Keratinocyte (primary cell): Measurements from ENCODE around the gene GPSM1. TPM values are rescaled to one million over a fixed set of nuclear protein-coding genes. Genes with fewer than 3 reads are reported as not detected.

Experiments
- DNase-seq: peaks from one replicate; pipeline ENCODE4 v3.0.0-alpha.2; 2011; ENCODE audit warnings: low read depth, missing footprints, low spot score
- FAIRE-seq: peaks from 2 replicates; lab custom pipeline; 2011; peaks lifted over from hg19 to GRCh38; lab: Jason Lieb, UNC
- H2AFZ ChIP-seq: 2 replicates; pipeline ENCODE4 v1.6.0; 2012; ENCODE audit warnings: low read length, control low read depth, inconsistent platforms; ENCODE audit not compliant: control insufficient read depth
- H3K27ac ChIP-seq: 2 replicates; pipeline ENCODE4 v1.5.1; 2011; ENCODE audit warnings: low read length; ENCODE audit not compliant: control insufficient read depth, insufficient read depth
- H3K27me3 ChIP-seq: 3 replicates; pipeline ENCODE4 v1.6.0; 2011; ENCODE audit warnings: low read length; ENCODE audit not compliant: control insufficient read depth, insufficient read depth; ENCODE audit errors: extremely low read depth
- H3K36me3 ChIP-seq, 2 experiments: 2 replicates in 1 of 2; 3 replicates in 1 of 2; pipeline ENCODE4 v1.5.1; 2011; ENCODE audit warnings: low read length in 2 of 2, mild to moderate bottlenecking in 1 of 2; ENCODE audit not compliant: control insufficient read depth in 2 of 2, insufficient read depth in 2 of 2; ENCODE audit errors: extremely low read depth in 1 of 2
- H3K4me1 ChIP-seq: 3 replicates; pipeline ENCODE4 v1.5.1; 2011; ENCODE audit warnings: low read length; ENCODE audit not compliant: control insufficient read depth, insufficient read depth; ENCODE audit errors: extremely low read depth
- H3K4me2 ChIP-seq: 3 replicates; pipeline ENCODE4 v1.6.0; 2011; ENCODE audit warnings: low read depth, low read length; ENCODE audit not compliant: control insufficient read depth, insufficient read depth; ENCODE audit errors: extremely low read depth
- H3K4me3 ChIP-seq, 3 experiments: fragments of 200-600 bp in 1 of 3; sonication (generic) in 1 of 3; 2 replicates in 2 of 3; 3 replicates in 1 of 3; pipeline ENCODE4 v1.5.1; 2011 to 2016; ENCODE audit warnings: low read length in 3 of 3, mild to moderate bottlenecking in 3 of 3, control low read depth in 2 of 3, inconsistent platforms in 1 of 3, low read depth in 1 of 3, mixed read lengths in 1 of 3, mixed run types in 1 of 3, moderate library complexity in 1 of 3; ENCODE audit not compliant: control insufficient read depth in 2 of 3, insufficient read depth in 2 of 3; ENCODE audit errors: extremely low read depth in 1 of 3
- H3K79me2 ChIP-seq: 2 replicates; pipeline ENCODE4 v1.6.0; 2012; ENCODE audit warnings: low read length; ENCODE audit not compliant: control insufficient read depth, insufficient read depth
- H3K9ac ChIP-seq: 3 replicates; pipeline ENCODE4 v1.6.0; 2011; ENCODE audit warnings: low read length; ENCODE audit not compliant: control insufficient read depth, insufficient read depth; ENCODE audit errors: extremely low read depth
- H3K9me1 ChIP-seq: 3 replicates; pipeline ENCODE4 v1.6.0; 2011; ENCODE audit warnings: low read length; ENCODE audit not compliant: control insufficient read depth, insufficient read depth; ENCODE audit errors: extremely low read depth
- H3K9me3 ChIP-seq: 2 replicates; pipeline ENCODE4 v1.5.1; 2012; ENCODE audit warnings: low read depth, low read length; ENCODE audit not compliant: control insufficient read depth
- H4K20me1 ChIP-seq: 3 replicates; pipeline ENCODE4 v1.6.0; 2011; ENCODE audit warnings: low read length; ENCODE audit not compliant: control insufficient read depth, insufficient read depth; ENCODE audit errors: extremely low read depth
- EZH2 ChIP-seq: IDR thresholded peaks from one replicate; pipeline ENCODE4 v1.6.1; 2012; ENCODE audit warnings: inconsistent platforms, mild to moderate bottlenecking, low read length, moderate library complexity
- dilution Hi-C: fragments of 300-500 bp; cut with MboI; formaldehyde crosslinking; loops from one replicate; pipeline ENCODE4 v1.7.0; 2020; ENCODE audit warnings: low sequenced_read_pairs; ENCODE audit not compliant: extremely low pct_ligation_motif_present
- polyA plus RNA-seq, 5 experiments: library from polyadenylated mRNA; depleted of rRNA in 3 of 5; stranded (reverse) in 3 of 5; stranded (forward) in 1 of 5; unstranded in 1 of 5; fragments of >200 nt; gene quantifications; 1 replicate in 1 of 5; 2 replicates in 3 of 5; 3 replicates in 1 of 5; pipeline versions ENCODE4 v1.2.1 to v1.2.3, GENCODE V29; 2011 to 2012; ENCODE audit warnings: missing spikeins in 2 of 5, low read depth in 1 of 5, low replicate concordance in 1 of 5
- TF ChIP-seq, protein P1 (sequence below), 3 experiments: IDR thresholded peaks in 1 of 3; conservative IDR thresholded peaks in 1 of 3; optimal IDR thresholded peaks in 1 of 3; 2 replicates in 2 of 3; 3 replicates in 1 of 3; pipeline versions ENCODE3 to v1.5.1; 2011; ENCODE audit warnings: low read length in 3 of 3, mild to moderate bottlenecking in 3 of 3, moderate library complexity in 2 of 3, control low read depth in 1 of 3, inconsistent platforms in 1 of 3; ENCODE audit not compliant: insufficient read depth in 2 of 3; ENCODE audit errors: extremely low read depth in 1 of 3

GPSM1 gene
- polyA plus RNA-seq, 1 donor (not counting 4 experiments of a cell fraction or from before 2014, with no cell fraction given): 2.5 TPM

DNA sequence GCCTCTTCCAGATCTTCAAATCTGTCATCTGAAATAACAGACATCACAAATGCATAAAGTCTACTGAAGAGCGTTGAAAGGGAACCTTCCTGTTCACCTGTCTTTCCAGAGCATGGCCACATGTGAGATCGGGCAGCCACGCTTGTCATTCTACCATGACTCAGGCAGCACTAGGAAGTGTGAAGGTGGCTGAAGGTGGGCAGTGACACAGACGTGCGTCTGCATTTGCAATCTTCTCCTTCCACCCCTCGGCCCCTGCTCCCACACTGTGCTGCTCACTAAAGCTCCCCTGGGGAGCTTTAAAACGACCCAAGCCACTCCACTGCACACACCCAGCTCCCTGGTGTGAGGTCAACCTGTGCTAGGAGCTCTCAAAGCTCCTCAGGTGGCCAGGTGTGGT lies 80.6 kb downstream of the GPSM1 start:
- H3K9me1 ChIP-seq: no peaks in the 10 kb centered on the region
- no peak for FAIRE-seq
- dilution Hi-C loops: no loop called here
- no peak overlapping the region for H2AFZ ChIP-seq
- H3K4me1 ChIP-seq: peaks cover 25% of the 10 kb centered on the region
- H3K9ac ChIP-seq: no peak overlapping the region
- H4K20me1 ChIP-seq: peaks cover 6% of the 10 kb centered on the region
- no peak for DNase-seq
- peaks cover 21 to 26% of the 10 kb centered on the region in 2 experiments for H3K36me3 ChIP-seq
- TF ChIP-seq, protein P1, sequence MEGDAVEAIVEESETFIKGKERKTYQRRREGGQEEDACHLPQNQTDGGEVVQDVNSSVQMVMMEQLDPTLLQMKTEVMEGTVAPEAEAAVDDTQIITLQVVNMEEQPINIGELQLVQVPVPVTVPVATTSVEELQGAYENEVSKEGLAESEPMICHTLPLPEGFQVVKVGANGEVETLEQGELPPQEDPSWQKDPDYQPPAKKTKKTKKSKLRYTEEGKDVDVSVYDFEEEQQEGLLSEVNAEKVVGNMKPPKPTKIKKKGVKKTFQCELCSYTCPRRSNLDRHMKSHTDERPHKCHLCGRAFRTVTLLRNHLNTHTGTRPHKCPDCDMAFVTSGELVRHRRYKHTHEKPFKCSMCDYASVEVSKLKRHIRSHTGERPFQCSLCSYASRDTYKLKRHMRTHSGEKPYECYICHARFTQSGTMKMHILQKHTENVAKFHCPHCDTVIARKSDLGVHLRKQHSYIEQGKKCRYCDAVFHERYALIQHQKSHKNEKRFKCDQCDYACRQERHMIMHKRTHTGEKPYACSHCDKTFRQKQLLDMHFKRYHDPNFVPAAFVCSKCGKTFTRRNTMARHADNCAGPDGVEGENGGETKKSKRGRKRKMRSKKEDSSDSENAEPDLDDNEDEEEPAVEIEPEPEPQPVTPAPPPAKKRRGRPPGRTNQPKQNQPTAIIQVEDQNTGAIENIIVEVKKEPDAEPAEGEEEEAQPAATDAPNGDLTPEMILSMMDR (optimal IDR thresholded peaks at IDR 0.05 in 1 of 3, IDR thresholded peaks at IDR 0.05 in 1 of 3, conservative IDR thresholded peaks at IDR 0.05 in 1 of 3; ENCODE audit: extremely low read depth in 1 of 3, insufficient read depth in 2 of 3, low read length in 3 of 3): no peak
- no peak for TF ChIP-seq EZH2
- H3K79me2 ChIP-seq: peaks cover 41% of the 10 kb centered on the region
- H3K27me3 ChIP-seq: no peaks in the 10 kb centered on the region
- no peak overlapping the region for H3K27ac ChIP-seq
- no peak overlapping the region for H3K4me3 ChIP-seq
- no peaks in the 10 kb centered on the region for H3K9me3 ChIP-seq
- no peak overlapping the region for H3K4me2 ChIP-seq

Other genes with a start within 250 kb of the GPSM1 start
- gene NACC2, start 232.2 kb upstream of the GPSM1 start, polyA plus RNA-seq: 4.6 to 7.4 TPM (median 6.6 TPM) in 3 replicates
- 9.9 to 19.2 TPM (median 14.3 TPM) in 3 replicates for gene TMEM250, start 208.7 kb upstream of the GPSM1 start, polyA plus RNA-seq
- not detected in 3 replicates for gene LHX3, start 122.4 kb upstream of the GPSM1 start, polyA plus RNA-seq
- gene QSOX2, start 81.7 kb upstream of the GPSM1 start, polyA plus RNA-seq: 6.9 to 11.9 TPM (median 10.9 TPM) in 3 replicates
- 0.03 to 0.04 TPM in 2 of 3 replicates, not detected in the other for gene CCDC187, start 23.4 kb upstream of the GPSM1 start, polyA plus RNA-seq
- gene DNLZ, start 36.2 kb downstream of the GPSM1 start, polyA plus RNA-seq: 6.1 to 7.8 TPM (median 6.7 TPM) in 3 replicates
- gene CARD9, start 46.1 kb downstream of the GPSM1 start, polyA plus RNA-seq: 0.05 to 0.21 TPM (median 0.07 TPM) in 3 replicates
- gene SNAPC4, start 72.6 kb downstream of the GPSM1 start, polyA plus RNA-seq: 3.6 to 4.5 TPM (median 3.6 TPM) in 3 replicates
- 36.8 to 50.8 TPM (median 46.5 TPM) in 3 replicates for gene ENTR1, start 83.1 kb downstream of the GPSM1 start, polyA plus RNA-seq
- 71.3 to 86.1 TPM (median 85.9 TPM) in 3 replicates for gene PMPCA, start 83.1 kb downstream of the GPSM1 start, polyA plus RNA-seq
- gene INPP5E, start 112.3 kb downstream of the GPSM1 start, polyA plus RNA-seq: 4.4 to 6.5 TPM (median 5.2 TPM) in 3 replicates
- gene SEC16A, start 155.5 kb downstream of the GPSM1 start, polyA plus RNA-seq: 12.2 to 33.1 TPM (median 15.8 TPM) in 3 replicates
- gene NOTCH1, start 218.5 kb downstream of the GPSM1 start, polyA plus RNA-seq: 6.1 to 10.6 TPM (median 9.2 TPM) in 3 replicates